GM21423 (cell line): ENCODE measurements around the gene CST5.
"Not testable (repeated sequence)": the region's sequence is repeated elsewhere in the genome, so short reads cannot be mapped to it uniquely, and the experiment has no call there.

Experiments used
- ATAC-seq: cut with Tn5 transposase; IDR thresholded peaks from one replicate; pipeline ENCODE4 v1.9.1; 2021; ENCODE audit warnings: mild to moderate bottlenecking, moderate library complexity; ENCODE audit not compliant: unreplicated experiment

The CST5 gene

GRCh38 chr20:23890867-23891266, 11.3 kb upstream of the CST5 start:
- not testable (repeated sequence) for ATAC-seq

- peak; percentile 65 for ATAC-seq
These were observed 10.2 kb upstream of the CST5 start for GRCh38 chr20:23889775-23890187.

- ATAC-seq: no peak
These were observed 8.3 kb upstream of the CST5 start for GRCh38 chr20:23887856-23888255.

- no peak for ATAC-seq
These were observed 5.2 kb upstream of the CST5 start for GRCh38 chr20:23884771-23885162.

GRCh38 chr20:23884136-23884770, 4.7 kb upstream of the CST5 start:
- ATAC-seq: no peak

GRCh38 chr20:23881371-23881770, 1.8 kb upstream of the CST5 start:
- no peak for ATAC-seq

GRCh38 chr20:23880417-23880816, 869 bp upstream of the CST5 start:
- ATAC-seq: no peak

- no peak for ATAC-seq
These were observed 345 bp upstream of the CST5 start for GRCh38 chr20:23879811-23880374.

- no peak for ATAC-seq
These were observed 761 bp downstream of the CST5 start for GRCh38 chr20:23878787-23879186.

GRCh38 chr20:23878016-23878542, 1.5 kb downstream of the CST5 start:
- not testable (repeated sequence) for ATAC-seq

- ATAC-seq: no peak
These were observed 2.0 kb downstream of the CST5 start for GRCh38 chr20:23877524-23877923.

- ATAC-seq: no peak
These were observed 3.8 kb downstream of the CST5 start for GRCh38 chr20:23875606-23876237.

- no peak for ATAC-seq
These were observed 4.8 kb downstream of the CST5 start for GRCh38 chr20:23874747-23875146.

GRCh38 chr20:23873370-23874015, 6.1 kb downstream of the CST5 start:
- no peak for ATAC-seq

- no peak for ATAC-seq
These were observed 7.5 kb downstream of the CST5 start for GRCh38 chr20:23872065-23872464.

- no peak for ATAC-seq
These were observed 9.1 kb downstream of the CST5 start for GRCh38 chr20:23870461-23870860.

- ATAC-seq: no peak
These were observed 10.0 kb downstream of the CST5 start for GRCh38 chr20:23869520-23869919.

- ATAC-seq: no peak
These were observed 11.2 kb downstream of the CST5 start for GRCh38 chr20:23868321-23868720.

GRCh38 chr20:23867152-23867776, 12.3 kb downstream of the CST5 start:
- no peak for ATAC-seq

GRCh38 chr20:23860771-23861170, 18.8 kb downstream of the CST5 start:
- ATAC-seq: not testable (repeated sequence)

- no peak for ATAC-seq
These were observed 21.5 kb downstream of the CST5 start for GRCh38 chr20:23857962-23858595.
